GM12878 (cell line): Measurements from ENCODE around the gene SERPINB8. TPM values are rescaled to one million over a fixed set of nuclear protein-coding genes. Genes with fewer than 3 reads are reported as not detected.

Experiments used
- BCL11A ChIP-seq: IDR thresholded peaks from 2 replicates; pipeline ENCODE4 v1.6.1; 2011; ENCODE audit warnings: low read depth, low read length
- BCLAF1 ChIP-seq: fragments of 450-650 bp; IDR thresholded peaks from 2 replicates; pipeline ENCODE4 v1.6.1; 2017; ENCODE audit warnings: antibody characterized with exemption, mild to moderate bottlenecking, moderate library complexity
- CHD2 ChIP-seq: IDR thresholded peaks from 2 replicates; pipeline ENCODE4 v1.6.1; 2011; ENCODE audit warnings: low read depth, low read length, improper control_type of control experiment, borderline replicate concordance
- CTCF ChIP-seq, 3 experiments: IDR thresholded peaks in 2 of 3; conservative IDR thresholded peaks in 1 of 3; 2 replicates each; pipeline ENCODE4 v1.5.1; 2011; ENCODE audit warnings: low read depth in 3 of 3, low read length in 3 of 3, mild to moderate bottlenecking in 3 of 3, control low read depth in 2 of 3, moderate library complexity in 2 of 3, inconsistent platforms in 1 of 3, mixed read lengths in 1 of 3; ENCODE audit not compliant: control insufficient read depth in 2 of 3, insufficient read depth in 1 of 3; ENCODE audit errors: extremely low read depth in 1 of 3
- EED ChIP-seq: sonication (generic); IDR thresholded peaks from 2 replicates; pipeline ENCODE4 v1.6.1; 2016; ENCODE audit warnings: antibody characterized with exemption, low read depth
- FOXK2 ChIP-seq: fragments of 450-650 bp; IDR thresholded peaks from 2 replicates; pipeline ENCODE4 v1.6.1; 2017; ENCODE audit warnings: mild to moderate bottlenecking, moderate library complexity
- KLF5 ChIP-seq: fragments of 450-650 bp; IDR thresholded peaks from 2 replicates; pipeline ENCODE4 v1.6.1; 2014; ENCODE audit warnings: mild to moderate bottlenecking; ENCODE audit not compliant: partially characterized antibody
- MAX ChIP-seq: IDR thresholded peaks from 2 replicates; pipeline ENCODE4 v1.6.1; 2012; ENCODE audit warnings: low read depth, low read length, improper control_type of control experiment
- NFYA ChIP-seq: IDR thresholded peaks from 2 replicates; pipeline ENCODE4 v1.6.1; 2011; ENCODE audit warnings: low read depth, mild to moderate bottlenecking, low read length, improper control_type of control experiment, borderline replicate concordance
- PBX3 ChIP-seq: IDR thresholded peaks from 2 replicates; pipeline ENCODE4 v1.6.1; 2011; ENCODE audit warnings: mild to moderate bottlenecking, low read depth, low read length, moderate library complexity; ENCODE audit not compliant: insufficient replicate concordance
- POLR2AphosphoS2 ChIP-seq: IDR thresholded peaks from 2 replicates; pipeline ENCODE4 v1.6.1; 2011; ENCODE audit warnings: low read depth, mild to moderate bottlenecking, low read length, improper control_type of control experiment, moderate library complexity
- RELB ChIP-seq: fragments of 450-650 bp; IDR thresholded peaks from 2 replicates; pipeline ENCODE4 v1.6.1; 2017; ENCODE audit warnings: low read depth, mild to moderate bottlenecking, moderate library complexity
- SMARCA5 ChIP-seq: fragments of 450-650 bp; IDR thresholded peaks from 2 replicates; pipeline ENCODE4 v1.6.1; 2017; ENCODE audit warnings: mild to moderate bottlenecking
- SMC3 ChIP-seq: IDR thresholded peaks from 2 replicates; pipeline ENCODE4 v1.6.1; 2011; ENCODE audit warnings: low read length, improper control_type of control experiment, borderline replicate concordance
- TCF3 ChIP-seq: IDR thresholded peaks from 2 replicates; pipeline ENCODE4 v1.6.1; 2012; ENCODE audit warnings: low read depth, mild to moderate bottlenecking, low read length, borderline replicate concordance; ENCODE audit not compliant: insufficient read depth
- ZNF384 ChIP-seq: IDR thresholded peaks from 2 replicates; pipeline ENCODE4 v1.6.1; 2012; ENCODE audit warnings: low read depth, mild to moderate bottlenecking, low read length, improper control_type of control experiment, borderline replicate concordance
- ZNF687 ChIP-seq: fragments of 450-650 bp; IDR thresholded peaks from 2 replicates; pipeline ENCODE4 v1.6.1; 2017; ENCODE audit warnings: mild to moderate bottlenecking, moderate library complexity
- polyA plus RNA-seq, 11 experiments: library from polyadenylated mRNA; depleted of rRNA in 4 of 11; unstranded in 6 of 11; stranded (reverse) in 5 of 11; fragments of >200 nt; fragmentation: Nextera tagmentation in 4 of 11; fragmentation: Illumina TruSeq in 1 of 11; extraction: Ambion mirVana in 4 of 11; extraction: Trizol in 1 of 11; gene quantifications; 1 replicate in 1 of 11; 2 replicates in 10 of 11; pipeline versions ENCODE4 v1.2.1 to v1.2.3, GENCODE V29; 2011 to 2016; ENCODE audit warnings: inconsistent platforms in 2 of 11, missing spikeins in 2 of 11, low read depth in 1 of 11
- total RNA-seq, 4 experiments: library from RNA; depleted of rRNA in 3 of 4; stranded (reverse); fragments of >200 nt in 3 of 4; fragmentation: Illumina TruSeq in 1 of 4; extraction: Trizol in 1 of 4; gene quantifications; 2 replicates each; pipeline versions ENCODE4 v1.2.1 to v1.2.3, GENCODE V29; 2013 to 2021

Gene SERPINB8
- total and polyA plus RNA-seq, 10 of the 15 experiments (the other 5 are each of a cell fraction or from before 2014, with no cell fraction given), result 8.1 to 31.5 (median 16.7) TPM

- no peak for TF ChIP-seq ZNF384
- TF ChIP-seq POLR2AphosphoS2, result no peak
- peak; percentile 71 to 92 (median 86) for TF ChIP-seq CTCF (IDR thresholded peaks at IDR 0.05 in 2 of 3, conservative IDR thresholded peaks at IDR 0.05 in 1 of 3; ENCODE audit: control insufficient read depth in 2 of 3, extremely low read depth in 1 of 3, insufficient read depth in 1 of 3, low read depth in 3 of 3, low read length in 3 of 3)
- no peak for TF ChIP-seq TCF3
- peak; percentile 65 for TF ChIP-seq PBX3
- no peak for TF ChIP-seq FOXK2
- TF ChIP-seq ZNF687, result no peak
- no peak for TF ChIP-seq BCLAF1
- TF ChIP-seq KLF5, result no peak
- TF ChIP-seq BCL11A, result no peak
- no peak for TF ChIP-seq CHD2
- TF ChIP-seq RELB, result no peak
- no peak for TF ChIP-seq NFYA
- TF ChIP-seq MAX, result no peak
- no peak for TF ChIP-seq SMARCA5
- no peak for TF ChIP-seq EED
- peak; percentile 36; the same call in 1 of the 2 replicates for TF ChIP-seq SMC3
These were observed 6.1 kb upstream of the SERPINB8 start (continued) for GRCh38 chr18:63963615-63964256.
